Type B pancreatic cell (in vitro differentiated cells): ENCODE results near the gene CASP9. TPM values are rescaled to one million over a fixed set of nuclear protein-coding genes. Genes with fewer than 3 reads are reported as not detected.
"Not testable (repeated sequence)": the region's sequence is repeated elsewhere in the genome, so short reads cannot be mapped to it uniquely, and the experiment has no call there.

Source experiments
- DNase-seq: peaks from one replicate; pipeline ENCODE4 v3.0.0; 2021; ENCODE audit warnings: mixed read lengths; ENCODE audit not compliant: unreplicated experiment; ENCODE audit errors: extremely low spot score
- H3K27ac Mint-ChIP-seq: 2 replicates; pipeline ENCODE4 v1.8.0; 2021; ENCODE audit warnings: mild to moderate bottlenecking, mixed read lengths
- H3K27me3 Mint-ChIP-seq: 2 replicates; pipeline ENCODE4 v1.8.0; 2021; ENCODE audit warnings: mixed read lengths
- H3K36me3 Mint-ChIP-seq: 2 replicates; pipeline ENCODE4 v1.8.0; 2021; ENCODE audit warnings: mixed read lengths
- H3K4me1 Mint-ChIP-seq: one replicate; pipeline ENCODE4 v1.8.0; 2021; ENCODE audit warnings: mixed read lengths; ENCODE audit not compliant: unreplicated experiment
- H3K4me3 Mint-ChIP-seq: 2 replicates; pipeline ENCODE4 v1.8.0; 2021; ENCODE audit warnings: mild to moderate bottlenecking, mixed read lengths
- H3K9me3 Mint-ChIP-seq: 2 replicates; pipeline ENCODE4 v1.8.0; 2021; ENCODE audit warnings: mixed read lengths
- total RNA-seq: library from RNA; stranded (reverse); gene quantifications from 2 replicates; pipeline ENCODE4 v1.2.1, GENCODE V29; 2021; ENCODE audit warnings: low replicate concordance
- TF ChIP-seq, protein P1 (sequence below): fragments of 200-600 bp; sonication (generic); conservative IDR thresholded peaks from 2 replicates; pipeline ENCODE4 v1.5.0; 2021; ENCODE audit warnings: antibody characterized with exemption, mild to moderate bottlenecking

The CASP9 gene
- total RNA-seq, 1 donor from 2014 or later: 13.5 TPM

DNA sequence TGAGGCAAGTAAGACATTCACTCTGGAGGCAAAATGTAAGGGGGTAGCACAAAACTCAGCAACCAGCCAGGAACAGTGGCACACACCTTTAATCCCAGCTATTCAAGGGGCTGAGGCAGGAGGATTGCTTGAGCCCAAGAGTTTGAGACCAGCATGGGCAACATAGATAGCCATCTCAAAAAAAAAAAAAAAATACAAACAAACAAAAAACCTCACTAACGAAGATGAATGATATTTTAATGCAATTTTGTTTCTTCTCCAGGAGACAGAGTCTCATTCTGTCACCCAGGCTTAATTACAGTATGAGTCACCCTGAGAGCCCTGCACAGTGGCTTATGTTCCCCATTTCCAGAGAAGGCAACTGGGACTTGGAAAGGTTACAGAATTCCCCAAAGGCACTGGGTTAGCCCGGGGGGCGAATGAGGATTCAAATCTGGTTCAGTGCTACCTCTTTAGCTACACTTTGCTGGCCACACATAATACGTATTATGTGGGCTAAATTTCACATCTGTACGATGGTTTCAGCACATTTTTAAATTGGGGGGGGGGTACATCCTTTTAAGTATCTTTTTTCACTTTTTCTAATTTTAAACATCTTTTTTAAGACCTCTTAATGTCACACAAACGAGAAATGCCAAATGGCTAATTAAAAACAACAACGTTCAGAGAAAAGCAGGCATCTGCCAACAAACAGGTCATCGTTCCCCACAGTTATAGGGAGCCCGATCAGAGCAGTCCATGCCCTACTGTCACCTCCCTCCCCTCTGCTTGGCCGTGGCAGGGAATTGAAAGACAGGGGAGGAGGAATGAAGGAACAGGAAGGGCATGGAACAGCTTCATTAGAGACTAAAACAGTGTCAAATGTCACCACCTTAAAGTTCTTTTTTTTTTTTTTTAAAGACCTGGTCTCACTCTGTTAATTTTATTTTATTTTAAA is 64.0 kb downstream of the CASP9 start:
- H3K4me1 Mint-ChIP-seq: peaks cover 15% of the 10 kb centered on the region
- H3K36me3 Mint-ChIP-seq: no peaks in the 10 kb centered on the region
- H3K27me3 Mint-ChIP-seq: no peaks in the 10 kb centered on the region
- TF ChIP-seq, protein P1, sequence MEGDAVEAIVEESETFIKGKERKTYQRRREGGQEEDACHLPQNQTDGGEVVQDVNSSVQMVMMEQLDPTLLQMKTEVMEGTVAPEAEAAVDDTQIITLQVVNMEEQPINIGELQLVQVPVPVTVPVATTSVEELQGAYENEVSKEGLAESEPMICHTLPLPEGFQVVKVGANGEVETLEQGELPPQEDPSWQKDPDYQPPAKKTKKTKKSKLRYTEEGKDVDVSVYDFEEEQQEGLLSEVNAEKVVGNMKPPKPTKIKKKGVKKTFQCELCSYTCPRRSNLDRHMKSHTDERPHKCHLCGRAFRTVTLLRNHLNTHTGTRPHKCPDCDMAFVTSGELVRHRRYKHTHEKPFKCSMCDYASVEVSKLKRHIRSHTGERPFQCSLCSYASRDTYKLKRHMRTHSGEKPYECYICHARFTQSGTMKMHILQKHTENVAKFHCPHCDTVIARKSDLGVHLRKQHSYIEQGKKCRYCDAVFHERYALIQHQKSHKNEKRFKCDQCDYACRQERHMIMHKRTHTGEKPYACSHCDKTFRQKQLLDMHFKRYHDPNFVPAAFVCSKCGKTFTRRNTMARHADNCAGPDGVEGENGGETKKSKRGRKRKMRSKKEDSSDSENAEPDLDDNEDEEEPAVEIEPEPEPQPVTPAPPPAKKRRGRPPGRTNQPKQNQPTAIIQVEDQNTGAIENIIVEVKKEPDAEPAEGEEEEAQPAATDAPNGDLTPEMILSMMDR: no peak
- DNase-seq: no peak
- no peak overlapping the region for H3K27ac Mint-ChIP-seq
- H3K4me3 Mint-ChIP-seq: no peak overlapping the region
- no peaks in the 10 kb centered on the region for H3K9me3 Mint-ChIP-seq

DNA sequence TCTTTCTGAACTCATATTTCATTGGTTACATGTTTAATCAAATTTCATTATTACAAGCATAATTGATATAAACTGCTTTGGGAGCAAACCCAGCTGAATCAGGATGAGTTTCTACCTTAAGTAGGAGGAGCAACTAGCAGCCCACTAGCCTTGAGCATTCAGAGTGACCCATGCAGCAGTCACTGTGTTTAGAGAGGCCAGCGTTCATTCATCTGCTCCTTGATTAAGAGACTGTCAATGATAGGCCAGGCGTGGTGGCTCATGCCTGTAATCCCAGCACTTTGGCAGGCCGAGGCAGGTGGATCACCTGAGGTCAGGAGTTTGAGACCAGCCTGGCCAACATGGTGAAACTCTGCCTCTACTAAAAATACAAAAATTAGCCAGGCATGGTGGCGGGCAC is 65.6 kb downstream of the CASP9 start:
- not testable (repeated sequence) for H3K9me3 Mint-ChIP-seq, H3K27ac Mint-ChIP-seq, DNase-seq

DNA sequence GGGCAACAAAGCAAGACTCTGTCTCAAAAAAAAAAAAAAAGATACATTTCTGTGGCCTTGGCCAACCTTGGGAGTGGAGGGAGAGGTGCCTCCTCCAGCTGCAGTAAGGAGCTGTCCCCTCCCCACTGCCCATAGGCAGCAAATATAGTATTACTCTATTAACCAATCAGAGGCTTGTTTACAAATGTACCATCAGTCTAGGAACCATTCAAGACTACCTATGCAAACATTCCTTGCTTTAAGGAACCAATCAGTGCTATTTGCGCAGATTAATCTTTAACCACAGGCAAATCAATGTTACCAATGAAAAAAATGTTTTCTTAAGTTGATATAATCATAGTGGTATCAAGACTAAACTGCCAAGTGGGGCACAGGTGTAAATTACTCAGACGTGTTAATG is 66.4 kb downstream of the CASP9 start:
- no peak for DNase-seq
- no peaks in the 10 kb centered on the region for H3K9me3 Mint-ChIP-seq
- H3K4me1 Mint-ChIP-seq: peaks cover 15% of the 10 kb centered on the region

More for the DNA sequence above, 65.6 kb downstream of the CASP9 start:
- peaks cover 15% of the 10 kb centered on the region for H3K4me1 Mint-ChIP-seq
- H3K27me3 Mint-ChIP-seq, H3K36me3 Mint-ChIP-seq, H3K4me3 Mint-ChIP-seq: not testable (repeated sequence)

DNA sequence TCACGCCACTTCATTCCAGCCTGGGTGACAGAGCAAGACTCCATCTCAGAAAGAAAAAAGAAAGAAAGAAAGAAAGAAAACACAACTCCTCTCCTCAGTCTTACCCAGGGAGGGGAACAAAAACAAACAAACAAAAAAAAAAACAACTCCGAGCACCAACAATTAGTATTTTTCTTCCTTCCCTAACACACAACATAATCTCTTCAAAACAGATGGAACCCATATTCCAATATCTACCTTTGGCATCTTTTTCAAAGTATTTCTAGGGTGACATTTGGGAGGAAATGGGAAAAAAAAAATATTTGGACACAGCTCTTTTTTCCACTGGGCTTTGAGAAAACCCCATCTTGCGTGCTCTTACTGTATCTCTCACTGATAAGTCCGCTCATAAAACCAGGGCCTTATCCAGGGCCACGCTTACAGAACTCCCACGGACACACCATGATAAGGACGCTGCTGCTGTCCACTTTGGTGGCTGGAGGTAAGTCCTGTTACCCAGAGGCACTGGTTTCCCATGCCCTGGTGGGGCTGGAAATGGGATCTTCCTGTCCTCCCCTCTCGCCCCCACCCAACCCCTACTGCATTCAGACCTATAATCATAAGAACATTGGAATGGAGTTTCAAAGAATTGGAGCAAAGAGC is 67.6 kb downstream of the CASP9 start, which contains the start of gene CELA2A:
TSS of gene CELA2A (plus strand) at position 420 of the 642 bp plus-strand sequence. CDS start at position 442, 22 bp downstream.
- Mint-ChIP-seq H3K36me3 (no peaks in the 10 kb centered on the region), H3K27ac (peak within 1 kb of the TSS; percentile 1)

More for the DNA sequence above, 66.4 kb downstream of the CASP9 start:
- TF ChIP-seq, protein P1: no peak
- no peaks in the 10 kb centered on the region for H3K36me3 Mint-ChIP-seq
- no peak overlapping the region for H3K4me3 Mint-ChIP-seq
- no peak overlapping the region for H3K27ac Mint-ChIP-seq
- H3K27me3 Mint-ChIP-seq: no peaks in the 10 kb centered on the region

DNA sequence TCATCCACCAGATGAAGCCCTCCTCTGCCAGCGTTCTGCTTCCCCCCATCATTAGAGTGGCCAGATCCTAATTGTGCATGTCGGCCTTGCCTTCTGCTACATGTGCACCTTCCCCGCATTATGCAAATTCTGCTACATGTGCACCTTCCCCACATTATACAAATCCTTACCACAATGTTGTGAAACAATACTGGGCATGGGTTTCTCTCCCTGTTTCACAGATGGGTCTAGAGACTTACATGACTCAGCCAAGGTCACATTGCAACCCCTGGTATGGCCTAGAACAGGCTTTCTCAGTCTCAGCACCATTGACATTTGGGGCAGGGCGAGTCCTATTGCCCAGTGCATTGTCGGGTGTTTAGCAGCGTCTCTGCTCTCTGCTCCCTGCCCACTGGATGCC is 68.5 kb downstream of the CASP9 start:
- peaks cover 15% of the 10 kb centered on the region for H3K4me1 Mint-ChIP-seq
- TF ChIP-seq, protein P1: no peak
- no peaks in the 10 kb centered on the region for H3K36me3 Mint-ChIP-seq
- no peaks in the 10 kb centered on the region for H3K27me3 Mint-ChIP-seq
- peaks cover 5% of the 10 kb centered on the region for H3K9me3 Mint-ChIP-seq
- DNase-seq: no peak
- no peak overlapping the region for H3K27ac Mint-ChIP-seq
- H3K4me3 Mint-ChIP-seq: no peak overlapping the region

More for the DNA sequence above, 67.6 kb downstream of the CASP9 start, which contains the start of gene CELA2A:
- no peak within 1 kb of the TSS for H3K4me3 Mint-ChIP-seq
- TF ChIP-seq, protein P1: no peak
- DNase-seq: no peak
- no peaks in the 10 kb centered on the region for H3K9me3 Mint-ChIP-seq
- H3K4me1 Mint-ChIP-seq: peaks cover 15% of the 10 kb centered on the region
- H3K27me3 Mint-ChIP-seq: no peaks in the 10 kb centered on the region

DNA sequence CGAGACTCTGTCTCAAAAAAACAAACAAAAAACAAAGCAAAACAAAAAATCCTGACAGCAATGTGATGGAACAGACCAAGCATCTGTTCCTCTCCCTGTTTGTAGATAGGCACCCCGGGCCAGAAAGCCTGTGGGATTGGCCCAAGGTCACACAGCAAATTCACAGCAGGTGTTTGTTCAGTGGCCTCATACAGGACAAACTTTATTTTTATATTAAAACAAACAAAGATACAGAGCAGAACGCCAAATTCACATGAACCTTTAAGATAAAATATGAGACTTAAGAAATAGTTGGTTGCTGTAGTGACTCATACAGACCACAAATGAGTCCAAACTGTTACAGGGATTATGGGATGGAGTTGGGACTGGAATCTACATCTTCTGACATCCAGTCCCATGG is 69.8 kb downstream of the CASP9 start:
- no peak for DNase-seq
- Mint-ChIP-seq H3K27ac (no peak overlapping the region), H3K4me3 (no peak overlapping the region), H3K4me1 (peaks cover 9% of the 10 kb centered on the region), H3K27me3 (no peaks in the 10 kb centered on the region), H3K36me3 (no peaks in the 10 kb centered on the region), H3K9me3 (peaks cover 5% of the 10 kb centered on the region)
- TF ChIP-seq, protein P1: no peak
